Measurements from ENCODE around the gene IMPDH2.

- TF ChIP-seq CTCF (IDR thresholded peaks at IDR 0.05) (no peak), POLR2A (IDR thresholded peaks at IDR 0.05) (no peak), POLR2AphosphoS5 (IDR thresholded peaks at IDR 0.05) (no peak), EP300 (IDR thresholded peaks at IDR 0.05; ENCODE audit: low read depth) (no peak)
Observed at GRCh38 chr3:48997714-48998637, 31.2 kb downstream of the IMPDH2 start.

Measured in transverse colon (tissue), 4 donors.